Astrocyte of the cerebellum (primary cell): ENCODE results near the gene ASAH2B.

Source experiments
- DNase-seq: peaks from one replicate; pipeline ENCODE4 v3.0.0-alpha.2; 2011; ENCODE audit warnings: low read depth
- H3K4me3 ChIP-seq: 2 replicates; pipeline ENCODE4 v1.5.1; 2011; ENCODE audit warnings: mild to moderate bottlenecking, low read depth, low read length, moderate library complexity
- CTCF ChIP-seq: IDR thresholded peaks from 2 replicates; pipeline ENCODE4 v1.5.1; 2012; ENCODE audit warnings: low read length, low read depth, moderate library complexity, mild to moderate bottlenecking; ENCODE audit errors: missing control alignments
- in situ Hi-C: cut with HindIII; loops from 2 replicates; pipeline ENCODE4 v1.10.0; 2017; ENCODE audit warnings: low sequenced_read_pairs

Gene ASAH2B

DNA sequence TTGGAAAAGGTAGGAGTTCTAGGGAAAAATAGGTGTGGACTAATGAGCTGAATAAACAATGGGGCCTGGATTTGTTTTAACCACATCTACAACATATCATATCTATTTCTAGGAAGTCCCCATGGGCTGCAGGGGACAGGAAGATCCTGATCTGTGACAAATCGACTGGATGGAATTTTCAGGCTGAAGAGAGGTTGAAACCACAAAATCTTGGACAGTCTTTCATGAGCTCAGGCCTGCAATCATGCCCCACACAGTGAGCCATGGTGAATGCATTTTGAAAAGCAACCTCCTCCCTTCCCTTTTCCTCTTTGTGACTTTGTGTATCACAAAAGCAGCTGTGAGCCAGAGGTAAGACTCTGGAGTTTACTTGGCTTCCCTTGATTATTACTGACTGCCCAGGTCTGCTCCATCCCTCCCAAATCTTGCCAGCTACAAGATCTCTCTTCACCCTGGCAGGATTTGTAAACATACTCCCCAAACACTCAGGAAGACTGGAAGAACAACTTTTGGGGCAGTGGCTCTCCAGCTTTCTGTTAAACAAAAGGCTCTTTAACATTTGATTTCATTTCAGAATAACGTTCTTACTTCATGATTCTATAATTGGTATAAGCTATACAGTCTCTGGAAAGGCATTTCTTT lies 66.4 kb downstream of the ASAH2B start:
- TF ChIP-seq CTCF: no peak
- DNase-seq: no peak

GRCh38 chr10:50807851-50808776 lies 68.4 kb downstream of the ASAH2B start:
- no peak overlapping the region for H3K4me3 ChIP-seq
- in situ Hi-C loops: no loop called here
- DNase-seq: no peak
- no peak for TF ChIP-seq CTCF

More for the DNA sequence above, 66.4 kb downstream of the ASAH2B start:
- in situ Hi-C loops: no loop called here
- no peak overlapping the region for H3K4me3 ChIP-seq
